OCI-LY3 (cell line): ENCODE data around the gene SLC9A7.

Experiments
- H2AFZ ChIP-seq: fragments of 200-600, 300-600 bp; shearing (Covaris generic); 2 replicates; pipeline ENCODE4 v1.6.0; 2014; ENCODE audit warnings: antibody characterized with exemption, low read depth, low read length
- H3K27ac ChIP-seq: fragments of 200-600, 300-600 bp; sonication (generic); 2 replicates; pipeline ENCODE4 v1.5.1; 2014; ENCODE audit warnings: mild to moderate bottlenecking, low read length, moderate library complexity, mixed read lengths
- H3K27me3 ChIP-seq: fragments of 200-600, 300-600 bp; sonication (generic); 2 replicates; pipeline ENCODE4 v1.6.1; 2014; ENCODE audit warnings: low read depth, low read length, mixed read lengths
- H3K36me3 ChIP-seq: fragments of 200-600, 300-600 bp; sonication (generic); replicated peaks from 2 replicates; pipeline ENCODE3; 2014; ENCODE audit warnings: low read depth, low read length, mixed read lengths
- H3K4me1 ChIP-seq: fragments of 300-600, 200-600 bp; sonication (generic); 2 replicates; pipeline ENCODE4 v1.6.1; 2014; ENCODE audit warnings: low read length, mixed read lengths
- H3K4me2 ChIP-seq: fragments of 200-600, 300-600 bp; sonication (generic); 2 replicates; pipeline ENCODE4 v1.6.1; 2014; ENCODE audit warnings: low read length, mixed read lengths
- H3K4me3 ChIP-seq: fragments of 300-600, 200-600 bp; sonication (generic); 2 replicates; pipeline ENCODE4 v1.5.1; 2014; ENCODE audit warnings: antibody characterized with exemption, mild to moderate bottlenecking, low read length, moderate library complexity
- H3K79me2 ChIP-seq: fragments of 300-600, 200-600 bp; shearing (Covaris generic); 2 replicates; pipeline ENCODE4 v1.6.1; 2014; ENCODE audit warnings: mild to moderate bottlenecking, low read length, mixed read lengths
- H3K9ac ChIP-seq: fragments of 300-600, 200-600 bp; shearing (Covaris generic); 2 replicates; pipeline ENCODE4 v1.6.0; 2014; ENCODE audit warnings: mild to moderate bottlenecking, low read length, moderate library complexity
- H3K9me3 ChIP-seq: fragments of 200-600, 300-600 bp; shearing (Covaris generic); 2 replicates; pipeline ENCODE4 v1.6.1; 2014; ENCODE audit warnings: low read length, mixed read lengths; ENCODE audit not compliant: insufficient read depth
- H4K20me1 ChIP-seq: fragments of 200-600, 300-600 bp; sonication (generic); 2 replicates; pipeline ENCODE4 v1.6.1; 2016; ENCODE audit warnings: low read length, mixed read lengths; ENCODE audit not compliant: insufficient read depth
- CTCF ChIP-seq: fragments of 200-600, 300-600 bp; sonication (generic); IDR thresholded peaks from 2 replicates; pipeline ENCODE4 v1.5.1; 2014; ENCODE audit warnings: antibody characterized with exemption, low read length, low read depth
- EZH2phosphoT487 ChIP-seq: fragments of 200-600 bp; shearing (Covaris generic); IDR thresholded peaks from 2 replicates; pipeline ENCODE4 v1.6.1; 2018; ENCODE audit warnings: antibody characterized with exemption, mixed run types, low read depth

The SLC9A7 gene

GRCh38 chrX:46580613-46581012 lies 178.3 kb downstream of the SLC9A7 start:
- Histone ChIP-seq H3K36me3 (peaks cover 5% of the 10 kb centered on the region), H3K27me3 (0 out of 2 replicates have a peak, but pooled peaks cover under 1% of the 10 kb centered on the region), H4K20me1 (peaks cover 8% of the 10 kb centered on the region; the same call in 1 of the 2 replicates), H3K4me3 (no peak overlapping the region), H3K4me1 (peaks cover 21% of the 10 kb centered on the region), H3K79me2 (no peaks in the 10 kb centered on the region), H3K4me2 (no peak overlapping the region), H2AFZ (no peak overlapping the region), H3K27ac (no peak overlapping the region), H3K9me3 (no peaks in the 10 kb centered on the region), H3K9ac (no peak overlapping the region)
- TF ChIP-seq EZH2phosphoT487, result no peak
- no peak for TF ChIP-seq CTCF

DNA sequence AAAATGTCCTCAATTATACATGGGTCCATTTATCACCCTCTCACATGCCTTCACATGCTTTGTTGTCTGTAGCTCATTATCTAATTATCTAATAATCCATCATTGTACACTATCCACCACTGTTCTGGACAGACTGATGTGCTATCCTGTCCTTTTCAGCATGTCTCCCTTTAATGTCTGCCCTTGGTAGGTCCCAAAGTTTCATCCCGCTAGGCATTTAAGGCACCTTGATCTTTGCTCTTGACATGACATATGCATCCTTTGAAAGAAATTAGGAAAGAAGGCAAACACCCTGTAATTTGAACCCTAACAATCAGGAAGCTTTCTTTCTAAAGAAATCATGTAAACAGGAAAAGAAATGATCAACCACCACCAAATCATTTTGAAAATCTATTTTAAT lies 179.7 kb downstream of the SLC9A7 start:
- no peaks in the 10 kb centered on the region for H3K79me2 ChIP-seq

DNA sequence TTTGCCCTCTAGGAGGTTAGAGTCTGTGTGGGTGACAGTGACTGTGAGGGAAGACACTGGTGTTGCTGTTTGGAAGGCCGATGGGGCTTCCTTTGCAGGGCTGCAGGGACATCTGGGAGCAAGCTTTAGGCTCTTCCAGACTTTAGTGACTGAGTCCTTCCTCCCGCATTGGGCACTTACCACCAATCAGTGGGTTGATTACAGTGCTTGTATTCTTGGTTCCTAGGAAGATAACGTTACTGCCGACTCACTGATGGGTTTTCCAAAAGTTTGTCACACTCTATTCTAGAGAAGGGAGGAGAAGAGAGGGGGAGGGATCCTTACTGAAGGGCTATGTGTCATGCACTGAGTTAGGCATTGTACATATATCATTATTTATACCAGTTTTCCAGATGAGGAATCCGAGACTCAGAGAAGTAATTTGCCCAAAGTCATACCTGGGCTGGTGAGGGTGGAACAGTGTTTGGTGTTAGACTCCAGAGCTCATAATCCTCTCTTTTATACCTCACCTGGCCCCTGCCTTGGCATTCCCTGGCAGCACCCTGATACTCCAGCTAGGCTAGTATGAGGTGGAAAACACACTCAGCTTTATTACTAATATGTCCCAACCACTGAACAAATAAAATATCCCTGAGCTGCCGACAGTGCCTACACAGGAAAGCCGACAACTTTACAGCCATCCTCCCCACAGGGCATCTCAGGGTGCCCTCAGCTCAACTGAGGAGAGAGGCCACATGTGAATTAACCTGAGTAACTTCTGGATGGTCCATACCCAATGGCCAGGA lies 181.5 kb downstream of the SLC9A7 start:
- H3K36me3 ChIP-seq, result peaks cover 5% of the 10 kb centered on the region
- H4K20me1 ChIP-seq, result peaks cover 9% of the 10 kb centered on the region; the same call in 1 of the 2 replicates
- TF ChIP-seq CTCF (no peak), EZH2phosphoT487 (no peak)
- H3K27me3 ChIP-seq, result peaks cover 6% of the 10 kb centered on the region; the same call in 1 of the 2 replicates
- no peak overlapping the region for H3K4me2 ChIP-seq
- no peaks in the 10 kb centered on the region for H3K9me3 ChIP-seq
- no peak overlapping the region for H2AFZ ChIP-seq
- H3K27ac ChIP-seq, result no peak overlapping the region
- no peaks in the 10 kb centered on the region for H3K79me2 ChIP-seq
- no peak overlapping the region for H3K4me3 ChIP-seq
- H3K4me1 ChIP-seq, result peaks cover 24% of the 10 kb centered on the region
- H3K9ac ChIP-seq, result no peak overlapping the region

More for the DNA sequence above, 179.7 kb downstream of the SLC9A7 start:
- no peak overlapping the region for H3K4me2 ChIP-seq
- no peaks in the 10 kb centered on the region for H3K9me3 ChIP-seq
- peaks cover 6% of the 10 kb centered on the region; the same call in 1 of the 2 replicates for H3K27me3 ChIP-seq
- no peak overlapping the region for H2AFZ ChIP-seq
- peaks cover 5% of the 10 kb centered on the region for H3K36me3 ChIP-seq
- no peak overlapping the region for H3K9ac ChIP-seq
- no peak for TF ChIP-seq CTCF
- no peak for TF ChIP-seq EZH2phosphoT487
- H3K27ac ChIP-seq, result no peak overlapping the region
- H3K4me1 ChIP-seq, result peaks cover 19% of the 10 kb centered on the region
- peaks cover 9% of the 10 kb centered on the region; the same call in 1 of the 2 replicates for H4K20me1 ChIP-seq
- H3K4me3 ChIP-seq, result no peak overlapping the region

DNA sequence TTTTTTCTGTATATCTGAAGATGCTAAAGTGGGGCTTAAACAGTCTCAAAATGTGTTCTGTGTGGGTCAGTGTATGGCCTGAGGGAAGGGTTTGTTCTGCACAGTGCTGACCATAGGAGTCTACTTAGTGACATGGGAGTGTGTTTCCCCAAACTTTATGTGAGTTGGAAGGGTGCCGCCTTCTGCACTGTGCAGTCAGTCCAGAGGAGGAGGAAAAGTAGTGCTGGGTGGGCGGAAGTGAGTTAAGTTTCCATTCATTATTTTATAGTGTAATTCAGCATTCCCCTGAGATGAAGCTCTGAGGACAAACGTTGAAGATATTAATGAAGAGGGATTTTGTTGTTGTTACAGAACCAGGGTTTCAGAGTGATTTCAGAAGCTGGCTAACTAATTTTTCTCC lies 182.5 kb downstream of the SLC9A7 start:
- Histone ChIP-seq H3K9me3 (no peaks in the 10 kb centered on the region), H2AFZ (no peak overlapping the region), H3K4me2 (peak overlapping the region; percentile 99), H3K4me3 (peak overlapping the region; percentile 91), H4K20me1 (peaks cover 9% of the 10 kb centered on the region; the same call in 1 of the 2 replicates), H3K79me2 (no peaks in the 10 kb centered on the region), H3K9ac (no peak overlapping the region), H3K36me3 (peaks cover 5% of the 10 kb centered on the region), H3K4me1 (peaks cover 34% of the 10 kb centered on the region), H3K27me3 (peaks cover 6% of the 10 kb centered on the region; the same call in 1 of the 2 replicates), H3K27ac (no peak overlapping the region)
- no peak for TF ChIP-seq CTCF
- no peak for TF ChIP-seq EZH2phosphoT487
